Tibial artery (tissue), 4 donors: ENCODE measurements around the gene UQCC2.

Source experiments
- DNase-seq, 2 donors: peaks; one replicate each; pipeline ENCODE4 v3.0.0-alpha.2; 2019
- H3K27ac ChIP-seq, 2 donors: fragments of 200-600 bp; sonication (generic) in 1 of 2; 1 replicate in 1 of 2; 2 replicates in 1 of 2; pipeline ENCODE4 v1.5.1; 2018 to 2019; ENCODE audit warnings: mild to moderate bottlenecking in 1 of 2
- H3K27me3 ChIP-seq, 2 donors: fragments of 200-600 bp; sonication (generic) in 1 of 2; one replicate each; pipeline versions ENCODE4 v1.5.1 to v1.6.0; 2016 to 2019
- H3K36me3 ChIP-seq, 3 donors: fragments of 200-600 bp; sonication (generic) in 2 of 3; one replicate each; pipeline ENCODE4 v1.5.1; 2016 to 2019; ENCODE audit warnings: mild to moderate bottlenecking in 2 of 3
- H3K4me1 ChIP-seq, 4 donors: fragments of 200-600 bp; sonication (generic) in 2 of 4; 1 replicate in 3 of 4; 2 replicates in 1 of 4; pipeline ENCODE4 v1.5.1; 2016 to 2019
- H3K4me3 ChIP-seq, 2 donors: fragments of 200-600 bp; sonication (generic) in 1 of 2; 1 replicate in 1 of 2; 2 replicates in 1 of 2; pipeline ENCODE4 v1.5.1; 2018 to 2019; ENCODE audit warnings: mild to moderate bottlenecking in 2 of 2
- H3K9me3 ChIP-seq, 3 donors: fragments of 200-600 bp; sonication (generic) in 1 of 3; one replicate each; pipeline ENCODE4 v1.5.1; 2016 to 2019
- intact Hi-C: fragments of 100-400 bp; cut with DNase I; formaldehyde crosslinking; loops from one replicate; pipeline ENCODE4 v1.15.0; 2023; ENCODE audit warnings: low total_unique reads
- TF ChIP-seq, protein P1 (sequence below), 2 experiments: fragments of 200-600 bp in 1 of 2; fragments of 450-650 bp in 1 of 2; IDR thresholded peaks; one replicate each; pipeline ENCODE4 v1.5.1; 2017 to 2019; ENCODE audit warnings: antibody characterized with exemption in 2 of 2, mild to moderate bottlenecking in 1 of 2, moderate library complexity in 1 of 2

Gene UQCC2

DNA sequence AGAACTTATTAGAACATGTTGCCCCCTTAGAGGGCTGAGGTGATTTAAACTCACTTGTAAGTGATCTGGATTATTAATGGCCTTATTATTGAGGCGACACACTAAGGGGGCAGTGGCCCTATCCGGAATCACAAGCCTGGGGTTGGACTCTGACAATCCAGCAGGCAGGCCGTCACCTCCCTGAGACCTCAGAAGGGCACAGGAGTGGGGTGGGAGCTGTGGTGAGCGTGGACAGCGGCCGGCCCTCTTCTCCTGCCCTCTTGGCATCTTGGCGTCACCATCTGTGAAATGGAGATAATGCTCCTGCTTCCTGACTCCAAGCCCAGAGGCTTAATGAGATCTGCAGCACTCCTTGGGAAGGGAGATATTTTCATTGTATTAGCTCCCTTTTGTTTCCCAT is 15.6 kb upstream of the UQCC2 start:
- no peak for DNase-seq
- Histone ChIP-seq H3K36me3 (no peaks in the 10 kb centered on the region), H3K4me3 (no peak overlapping the region), H3K9me3 (no peaks in the 10 kb centered on the region), H3K27ac (no peak overlapping the region), H3K4me1 (no peaks in the 10 kb centered on the region), H3K27me3 (no peaks in the 10 kb centered on the region)
- TF ChIP-seq, protein P1, sequence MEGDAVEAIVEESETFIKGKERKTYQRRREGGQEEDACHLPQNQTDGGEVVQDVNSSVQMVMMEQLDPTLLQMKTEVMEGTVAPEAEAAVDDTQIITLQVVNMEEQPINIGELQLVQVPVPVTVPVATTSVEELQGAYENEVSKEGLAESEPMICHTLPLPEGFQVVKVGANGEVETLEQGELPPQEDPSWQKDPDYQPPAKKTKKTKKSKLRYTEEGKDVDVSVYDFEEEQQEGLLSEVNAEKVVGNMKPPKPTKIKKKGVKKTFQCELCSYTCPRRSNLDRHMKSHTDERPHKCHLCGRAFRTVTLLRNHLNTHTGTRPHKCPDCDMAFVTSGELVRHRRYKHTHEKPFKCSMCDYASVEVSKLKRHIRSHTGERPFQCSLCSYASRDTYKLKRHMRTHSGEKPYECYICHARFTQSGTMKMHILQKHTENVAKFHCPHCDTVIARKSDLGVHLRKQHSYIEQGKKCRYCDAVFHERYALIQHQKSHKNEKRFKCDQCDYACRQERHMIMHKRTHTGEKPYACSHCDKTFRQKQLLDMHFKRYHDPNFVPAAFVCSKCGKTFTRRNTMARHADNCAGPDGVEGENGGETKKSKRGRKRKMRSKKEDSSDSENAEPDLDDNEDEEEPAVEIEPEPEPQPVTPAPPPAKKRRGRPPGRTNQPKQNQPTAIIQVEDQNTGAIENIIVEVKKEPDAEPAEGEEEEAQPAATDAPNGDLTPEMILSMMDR (IDR thresholded peaks at IDR 0.05) = no peak
- intact Hi-C loops = no loop called here

DNA sequence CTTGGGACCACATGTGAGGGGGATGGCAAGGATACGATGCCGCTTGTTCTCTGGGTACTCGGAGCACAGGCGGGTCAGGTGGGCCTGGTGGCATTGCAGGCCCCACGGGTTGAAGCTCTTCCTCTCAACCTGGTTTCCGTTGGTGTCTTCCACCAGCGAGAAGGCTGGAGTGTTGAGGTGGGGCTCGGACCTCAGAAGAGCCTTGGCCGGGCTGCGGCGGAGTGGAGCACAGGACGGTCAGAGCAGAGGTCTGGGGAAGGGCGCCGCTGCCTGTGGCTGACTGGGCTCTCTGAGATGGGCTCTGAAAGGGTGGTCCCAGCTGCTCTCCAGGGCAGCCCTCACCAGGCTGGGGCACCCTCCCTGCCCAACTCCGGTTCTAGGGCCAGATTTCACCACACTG is 15.2 kb upstream of the UQCC2 start:
- intact Hi-C loops = no loop called here
- no peak overlapping the region for H3K27ac ChIP-seq
- no peak for DNase-seq
- H3K36me3 ChIP-seq = no peaks in the 10 kb centered on the region
- TF ChIP-seq, protein P1 (IDR thresholded peaks at IDR 0.05) = no peak
- no peaks in the 10 kb centered on the region for H3K9me3 ChIP-seq
- no peaks in the 10 kb centered on the region for H3K27me3 ChIP-seq
- no peaks in the 10 kb centered on the region for H3K4me1 ChIP-seq
- H3K4me3 ChIP-seq = no peak overlapping the region

DNA sequence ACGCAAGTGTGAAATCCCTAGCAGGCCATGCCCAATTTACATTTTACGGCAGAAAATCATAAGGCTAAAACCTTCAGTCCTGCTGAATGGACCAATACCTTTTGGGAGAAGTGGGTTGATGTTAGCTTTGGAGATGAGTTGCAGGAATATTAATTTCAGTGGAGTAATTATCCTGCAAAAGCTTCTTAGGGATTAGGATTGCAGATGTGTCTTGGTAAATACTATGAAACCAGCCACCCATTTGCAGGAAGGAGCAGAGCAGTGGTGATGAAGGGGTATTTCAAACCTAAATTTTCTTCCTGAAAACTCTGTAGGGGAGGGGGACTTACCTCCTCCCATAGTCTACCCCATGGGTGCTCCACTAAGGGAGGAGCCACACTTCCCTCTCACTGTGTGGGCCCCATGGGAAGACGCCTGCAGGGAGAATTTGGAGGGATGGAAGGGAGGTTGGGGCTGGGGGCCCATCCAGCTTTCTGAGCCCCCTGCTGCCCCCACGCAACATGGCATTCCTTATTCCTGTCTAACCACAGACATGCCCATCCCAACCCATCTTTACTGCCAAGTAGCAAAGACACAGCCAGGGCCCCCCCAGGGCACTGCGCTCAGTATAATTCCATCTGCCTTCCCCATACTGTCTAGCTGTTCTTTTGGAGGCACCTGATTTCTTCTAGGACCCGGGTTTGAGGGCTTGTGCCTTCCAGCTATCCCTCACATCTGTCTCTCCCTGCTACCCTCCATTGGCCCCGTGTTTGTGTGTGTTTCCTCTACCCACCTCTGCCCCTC is 14.6 kb upstream of the UQCC2 start:
- intact Hi-C loops = no loop called here
- no peak overlapping the region for H3K27ac ChIP-seq
- no peaks in the 10 kb centered on the region for H3K36me3 ChIP-seq
- no peaks in the 10 kb centered on the region for H3K27me3 ChIP-seq
- DNase-seq = no peak
- H3K9me3 ChIP-seq = no peaks in the 10 kb centered on the region
- no peaks in the 10 kb centered on the region for H3K4me1 ChIP-seq
- no peak overlapping the region for H3K4me3 ChIP-seq
- TF ChIP-seq, protein P1 (IDR thresholded peaks at IDR 0.05) = no peak

DNA sequence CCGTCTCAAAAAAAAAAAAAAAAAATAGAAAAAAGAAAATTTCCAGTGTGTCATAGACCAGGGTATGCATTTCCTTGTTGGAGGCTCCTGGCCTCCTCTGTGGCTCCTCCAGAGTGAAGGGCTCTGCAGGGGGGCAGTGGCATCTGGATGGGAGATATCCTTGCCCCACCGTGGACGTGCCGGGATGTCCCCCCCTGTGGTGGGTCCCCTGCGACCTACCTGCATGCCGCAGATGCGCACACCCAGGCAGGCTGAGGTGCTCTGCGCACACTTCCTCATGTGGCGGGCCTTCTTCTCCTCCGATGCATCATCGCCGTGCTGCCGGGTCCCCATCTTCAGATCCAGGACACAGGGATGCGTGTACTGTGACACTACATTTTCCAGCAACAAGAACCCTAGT is 13.7 kb upstream of the UQCC2 start:
- Histone ChIP-seq H3K27ac (no peak overlapping the region), H3K9me3 (no peaks in the 10 kb centered on the region), H3K4me1 (no peaks in the 10 kb centered on the region), H3K27me3 (no peaks in the 10 kb centered on the region), H3K4me3 (no peak overlapping the region), H3K36me3 (no peaks in the 10 kb centered on the region)
- intact Hi-C loops = no loop called here
- TF ChIP-seq, protein P1 (IDR thresholded peaks at IDR 0.05) = no peak
- no peak for DNase-seq

DNA sequence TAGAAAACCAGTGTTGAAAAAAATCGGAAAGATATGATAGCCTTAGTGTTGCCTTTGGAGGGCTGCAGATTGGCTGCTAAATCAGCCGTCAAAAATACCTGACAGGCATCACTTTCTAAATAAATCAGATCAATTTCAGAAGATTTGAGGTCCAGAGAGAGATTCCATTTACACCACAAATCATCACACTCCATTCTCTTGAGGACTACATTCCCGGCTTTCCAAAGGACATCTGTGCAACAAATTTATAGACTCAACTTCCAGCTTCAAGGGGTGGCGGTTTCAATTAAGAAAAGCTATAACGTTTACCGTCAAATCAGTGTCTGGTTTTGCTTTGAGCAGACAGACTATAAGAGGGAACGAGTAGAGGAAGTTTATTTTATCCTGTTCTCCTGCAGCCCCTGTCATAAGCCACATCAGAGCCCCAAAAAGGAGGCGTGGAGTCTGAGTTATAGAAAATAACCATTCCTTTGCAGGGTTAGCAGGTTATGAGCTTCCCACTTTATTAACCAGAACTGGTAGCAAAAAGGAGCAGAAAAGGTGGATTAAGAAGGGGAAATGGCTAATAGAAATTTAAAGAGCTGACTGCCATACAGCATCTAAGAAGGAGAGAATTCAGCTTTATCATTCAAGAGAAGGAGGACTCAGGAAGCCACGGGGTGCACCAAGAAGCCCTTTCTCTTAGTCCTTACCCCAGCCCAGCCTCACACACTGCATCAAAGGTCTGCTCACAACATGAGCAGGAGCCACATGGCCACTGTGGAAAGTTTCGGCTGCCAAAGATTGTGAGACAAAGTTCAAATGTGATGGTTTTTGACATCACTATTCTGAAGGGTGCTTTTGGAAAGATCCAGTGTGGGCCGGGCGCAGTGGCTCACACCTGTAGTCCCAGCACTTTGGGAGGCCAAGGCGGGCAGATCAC is 12.9 kb upstream of the UQCC2 start:
- no peaks in the 10 kb centered on the region for H3K36me3 ChIP-seq
- no peak overlapping the region for H3K27ac ChIP-seq
- H3K27me3 ChIP-seq = no peaks in the 10 kb centered on the region
- H3K4me3 ChIP-seq = no peak overlapping the region
- intact Hi-C loops = no loop called here
- no peaks in the 10 kb centered on the region for H3K9me3 ChIP-seq
- no peak for DNase-seq
- no peaks in the 10 kb centered on the region for H3K4me1 ChIP-seq
- TF ChIP-seq, protein P1 (IDR thresholded peaks at IDR 0.05) = no peak
